Measurements from ENCODE around the gene LRSAM1. TPM values are rescaled to one million over a fixed set of nuclear protein-coding genes. Genes with fewer than 3 reads are reported as not detected.
A peak's percentile ranks its signal among the peaks of the same experiment; 100 is the strongest.

LRSAM1 gene
- total and polyA plus RNA-seq, 9 of the 15 experiments (the other 6 are each of a cell fraction or from before 2014, with no cell fraction given), result 0.07 to 16.2 (median 4.7) TPM

DNA sequence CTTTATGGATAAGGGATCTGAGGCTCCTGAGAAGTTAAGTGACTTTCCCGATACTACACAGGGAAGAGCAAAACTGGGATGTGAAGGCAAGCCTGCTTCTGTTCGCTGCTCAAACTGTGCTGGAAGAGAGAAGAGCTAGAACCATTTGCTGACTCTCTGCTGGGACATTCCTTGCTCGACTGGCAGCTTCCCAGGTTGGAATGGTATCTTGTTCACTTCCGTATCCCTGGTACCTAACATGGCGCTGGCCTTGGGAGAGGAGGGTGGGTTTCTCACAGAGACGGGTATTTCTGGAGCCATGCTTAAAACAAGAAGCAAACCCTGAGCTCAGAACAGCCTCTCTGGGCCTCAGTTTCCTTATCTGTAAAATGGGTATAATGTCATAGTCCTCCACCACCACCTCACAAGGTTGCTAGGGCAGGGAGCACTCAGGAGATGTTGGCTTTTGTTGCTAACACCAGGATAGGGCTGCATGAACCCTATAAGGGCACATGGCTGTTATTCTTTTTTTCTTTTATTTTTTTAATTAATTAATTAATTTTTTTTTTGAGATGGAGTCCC lies 92.7 kb downstream of the LRSAM1 start:
- POLR2A ChIA-PET, result interaction anchor here (0.6 to 1.2 kb wide), 5 partner anchors 10 to 684 kb away, joined by 3 read pairs; no protein-coding TSS in a partner anchor
- intact Hi-C loops (cut with micrococcal nuclease), result no loop called here
- Histone ChIP-seq H3K4me2 (ENCODE audit: insufficient read depth, low read length) (no peak overlapping the region), H3K27ac (ENCODE audit: extremely low read depth, low read depth, low read length) (no peak overlapping the region), H3K9me1 (ENCODE audit: control insufficient read depth, insufficient read depth, low read length) (peaks cover 9% of the 10 kb centered on the region), H3K9me3 (replicated peaks; ENCODE audit: control insufficient read depth, insufficient read depth, low read depth, low read length) (no peaks in the 10 kb centered on the region), H2AFZ (ENCODE audit: low read depth, low read length) (no peak overlapping the region), H3K36me3 (ENCODE audit: control insufficient read depth, insufficient read depth, low read length) (peaks cover 32% of the 10 kb centered on the region; the same call in 2 of the 3 replicates), H3K4me1 (replicated peaks in 1 of 2; ENCODE audit: control insufficient read depth in 2 of 2, insufficient read depth in 2 of 2, low read length in 2 of 2) (peaks cover 41 to 59% of the 10 kb centered on the region in 2 experiments), H3K4me3 (no peak overlapping the region), H3K27me3 (ENCODE audit: control insufficient read depth in 2 of 2, insufficient read depth in 2 of 2, low read length in 2 of 2) (no peaks in the 10 kb centered on the region), H3K9ac (ENCODE audit: insufficient read depth in 1 of 2, low read depth in 2 of 2, low read length in 2 of 2) (no peak overlapping the region; a peak in 1 of 4 replicates), H3K79me2 (ENCODE audit: control insufficient read depth, insufficient read depth, low read length) (peaks cover 83% of the 10 kb centered on the region), H4K20me1 (replicated peaks; ENCODE audit: control insufficient read depth, insufficient read depth, low read length) (peaks cover under 1% of the 10 kb centered on the region)
- in situ Hi-C loops (cut with MboI), result no loop called here
- DNase-seq (ENCODE audit: extremely low read depth in 1 of 4, low spot score in 3 of 4) (no peak), FAIRE-seq (no peak), ATAC-seq (no peak)
- TF ChIP-seq RBM25 (IDR thresholded peaks at IDR 0.05; ENCODE audit: low read depth, low read length, severe bottlenecking) (peak; percentile 97), ZNF146 (CRISPR knock-in tag; IDR thresholded peaks at IDR 0.05; ENCODE audit: unreplicated experiment) (no peak), MXI1 (IDR thresholded peaks at IDR 0.05; ENCODE audit: low read depth, low read length) (no peak), BCOR (IDR thresholded peaks at IDR 0.05) (peak; percentile 83), MTA1 (IDR thresholded peaks at IDR 0.05; ENCODE audit: borderline replicate concordance) (no peak), RCOR1 (IDR thresholded peaks at IDR 0.05; ENCODE audit: borderline replicate concordance in 1 of 2, low read depth in 2 of 2, low read length in 2 of 2) (peak in 1 of 2 experiments; percentile 58; a peak in 2 of 4 replicates), TGIF2 (CRISPR knock-in tag; IDR thresholded peaks at IDR 0.05) (no peak), ZNF263 (CRISPR knock-in tag; IDR thresholded peaks at IDR 0.05; ENCODE audit: borderline replicate concordance) (peak; percentile 64), KDM1A (IDR thresholded peaks at IDR 0.05) (peak; percentile 26 to 64; a peak in 3 of 4 replicates), ADNP (tag; IDR thresholded peaks at IDR 0.05) (peak; percentile 85)
- CTCF ChIA-PET (ENCODE audit: low intra/inter-chr PET ratio), result interaction anchor here (0.6 kb wide), 1 partner anchor 117 kb away, joined by 3 read pairs; no protein-coding TSS in a partner anchor
- 85% methylated on average over 6 of the region's 6 CpGs for WGBS (ENCODE audit: insufficient coverage, low coverage, missing lambda C conversion rate)
- BruUV-seq (replicated peaks), result no TSS peak

All from K562 (cell line).